LNCaP clone FGC (cell line): ENCODE data around the gene RHOBTB1.

Source experiments
- DNase-seq: peaks from one replicate; pipeline ENCODE4 v3.0.0-alpha.2; 2011; ENCODE audit warnings: low read depth
- H3K4me3 ChIP-seq: 2 replicates; pipeline ENCODE4 v1.5.1; 2011; ENCODE audit warnings: mild to moderate bottlenecking, low read depth, low read length, control low read depth
- CTCF ChIP-seq: IDR thresholded peaks from 2 replicates; pipeline ENCODE4 v1.5.1; 2012; ENCODE audit warnings: mild to moderate bottlenecking; ENCODE audit not compliant: control insufficient read depth, insufficient read depth; ENCODE audit errors: extremely low read depth

RHOBTB1 gene

GRCh38 chr10:60870803-60871202, 73.2 kb downstream of the RHOBTB1 start:
- no peak overlapping the region for H3K4me3 ChIP-seq
- TF ChIP-seq CTCF: no peak
- DNase-seq: no peak

- DNase-seq: no peak
- TF ChIP-seq CTCF: peak; percentile 25
- H3K4me3 ChIP-seq: no peak overlapping the region
Observed at GRCh38 chr10:60870416-60870728, 73.6 kb downstream of the RHOBTB1 start.

- no peak for DNase-seq
- H3K4me3 ChIP-seq: no peak overlapping the region
- no peak for TF ChIP-seq CTCF
Observed at GRCh38 chr10:60869652-60870415, 74.2 kb downstream of the RHOBTB1 start.

- H3K4me3 ChIP-seq: no peak overlapping the region
- TF ChIP-seq CTCF: no peak
- no peak for DNase-seq
Observed at GRCh38 chr10:60868946-60869345, 75.0 kb downstream of the RHOBTB1 start.

GRCh38 chr10:60865198-60865783, 78.7 kb downstream of the RHOBTB1 start:
- TF ChIP-seq CTCF: no peak

GRCh38 chr10:60863796-60864195, 80.2 kb downstream of the RHOBTB1 start:
- H3K4me3 ChIP-seq: no peak overlapping the region
- no peak for DNase-seq
- no peak for TF ChIP-seq CTCF

More at GRCh38 chr10:60865198-60865783, 78.7 kb downstream of the RHOBTB1 start:
- H3K4me3 ChIP-seq: no peak overlapping the region
- no peak for DNase-seq

GRCh38 chr10:60862517-60862916, 81.5 kb downstream of the RHOBTB1 start:
- TF ChIP-seq CTCF: no peak
- H3K4me3 ChIP-seq: no peak overlapping the region
- no peak for DNase-seq
